Stimulated activated CD4-positive, alpha-beta T cell treated with anti-CD3 and anti-CD28 coated beads, Interleukin-2, amount 100 ng/mL, for 48 hours (primary cell): Measurements from ENCODE around the gene PLB1.

Experiments used
- DNase-seq, 2 donors: peaks; one replicate each; pipeline ENCODE4 v3.0.0-alpha.2; 2020

PLB1 gene

GRCh38 chr2:28674713-28675068 lies 178.8 kb downstream of the PLB1 start:
- no peak for DNase-seq

- DNase-seq, result no peak
Measured at GRCh38 chr2:28676152-28676835, 180.4 kb downstream of the PLB1 start.

GRCh38 chr2:28678175-28678855 lies 182.5 kb downstream of the PLB1 start:
- DNase-seq, result no peak

- DNase-seq, result peak in 1 of 2 donors; percentile 35
Measured at GRCh38 chr2:28678944-28679343, 183.1 kb downstream of the PLB1 start.

GRCh38 chr2:28680657-28681056 lies 184.8 kb downstream of the PLB1 start:
- no peak for DNase-seq

- DNase-seq, result peak; percentile 39 to 56
Measured at GRCh38 chr2:28681158-28681571, 185.3 kb downstream of the PLB1 start.

- DNase-seq, result no peak
Measured at GRCh38 chr2:28681606-28682005, 185.7 kb downstream of the PLB1 start.

- DNase-seq, result no peak
Measured at GRCh38 chr2:28683100-28683706, 187.3 kb downstream of the PLB1 start.

GRCh38 chr2:28684142-28684858 lies 188.4 kb downstream of the PLB1 start:
- no peak for DNase-seq

GRCh38 chr2:28687171-28687570 lies 191.3 kb downstream of the PLB1 start:
- DNase-seq, result no peak

GRCh38 chr2:28687640-28688385 lies 192.0 kb downstream of the PLB1 start:
- no peak for DNase-seq

- no peak for DNase-seq
Measured at GRCh38 chr2:28688818-28689217, 193.0 kb downstream of the PLB1 start.

GRCh38 chr2:28689771-28690170 lies 193.9 kb downstream of the PLB1 start:
- DNase-seq, result no peak

GRCh38 chr2:28692411-28692810 lies 196.6 kb downstream of the PLB1 start:
- DNase-seq, result no peak

GRCh38 chr2:28693223-28693622 lies 197.4 kb downstream of the PLB1 start:
- no peak for DNase-seq
